ENCODE measurements around the gene SNUPN.
"Not testable (repeated sequence)": the region's sequence is repeated elsewhere in the genome, so short reads cannot be mapped to it uniquely, and the experiment has no call there.

SNUPN gene

GRCh38 chr15:75578173-75578947 lies 47.2 kb downstream of the SNUPN start:
- no peak for DNase-seq

- peak; percentile 58 for DNase-seq
Observed at GRCh38 chr15:75577401-75578172, 47.9 kb downstream of the SNUPN start.

GRCh38 chr15:75573648-75574384 lies 51.7 kb downstream of the SNUPN start:
- no peak for DNase-seq

DNA sequence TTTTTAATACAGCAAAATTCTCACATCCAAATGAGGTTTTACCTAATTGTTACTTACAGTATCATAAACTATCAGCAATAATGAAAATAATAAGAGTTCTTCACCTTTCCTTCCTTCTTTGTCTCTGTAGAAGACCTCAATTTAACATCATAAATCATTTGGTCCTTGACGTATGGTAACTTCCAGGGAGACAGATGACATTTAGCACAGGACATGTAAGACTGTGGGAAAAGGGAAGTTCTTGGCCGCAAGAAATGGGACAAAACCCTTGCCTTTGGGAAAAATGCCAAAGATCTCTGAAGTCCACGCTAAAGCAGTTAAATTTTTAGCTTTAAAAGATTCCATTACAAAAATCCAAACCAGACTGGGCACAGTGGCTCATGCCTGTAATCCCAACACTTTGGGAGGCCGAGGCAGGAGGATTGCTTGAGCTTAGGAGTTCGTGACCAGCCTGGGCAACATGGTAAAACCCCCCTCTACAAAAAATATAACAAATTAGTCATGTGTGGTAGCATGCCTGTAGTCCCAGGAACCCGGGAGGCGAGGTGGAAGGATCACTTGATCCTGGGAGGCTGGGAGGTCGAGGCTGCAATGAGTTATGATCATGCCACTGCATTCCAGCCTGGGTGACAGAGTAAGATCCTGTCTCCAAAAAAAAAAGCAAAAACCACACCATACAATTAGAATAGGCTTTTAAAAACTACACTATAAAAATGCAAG lies 55.2 kb downstream of the SNUPN start:
- DNase-seq: no peak

DNA sequence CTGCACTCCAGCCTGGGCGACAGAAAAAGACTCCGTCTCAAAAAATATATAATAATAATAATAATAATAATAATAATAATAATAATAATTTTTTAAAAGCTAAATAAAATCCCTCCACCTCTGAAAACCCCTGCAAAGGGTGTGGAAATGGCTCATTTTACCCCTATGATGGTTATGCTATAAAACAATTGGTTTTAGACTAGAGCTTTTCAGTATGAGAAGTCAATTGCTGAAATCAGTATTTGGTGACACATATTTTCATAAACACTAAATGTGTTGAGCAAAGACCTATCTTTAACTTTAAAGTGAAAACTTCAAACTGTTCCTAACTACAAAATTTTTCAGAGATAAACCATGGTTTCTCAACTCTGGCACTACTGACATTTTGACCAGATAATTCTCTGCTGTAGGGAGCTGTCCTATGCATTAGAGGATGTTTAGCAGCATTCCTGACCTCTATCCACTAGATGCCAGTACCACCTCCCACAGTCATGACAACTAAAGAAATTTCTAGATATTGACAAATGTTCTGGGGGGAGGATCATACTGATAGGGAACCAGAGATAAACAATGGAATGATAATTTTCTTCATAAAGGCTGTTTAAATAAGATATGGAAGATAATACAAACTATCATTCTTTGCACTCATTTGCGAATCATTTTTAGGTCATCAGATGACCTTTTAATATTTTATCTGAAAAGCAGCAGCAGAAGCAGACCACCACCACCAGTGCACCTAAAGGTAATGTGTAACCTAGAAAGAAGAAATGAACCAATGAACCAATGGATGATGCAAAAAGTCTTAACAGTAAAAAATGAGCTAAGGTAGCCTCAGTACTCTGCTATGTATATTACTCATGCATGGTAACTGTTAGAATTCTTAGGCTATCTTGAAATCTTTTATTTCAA lies 60.2 kb downstream of the SNUPN start:
- DNase-seq: no peak

GRCh38 chr15:75561888-75562287 lies 63.6 kb downstream of the SNUPN start:
- no peak for DNase-seq

DNA sequence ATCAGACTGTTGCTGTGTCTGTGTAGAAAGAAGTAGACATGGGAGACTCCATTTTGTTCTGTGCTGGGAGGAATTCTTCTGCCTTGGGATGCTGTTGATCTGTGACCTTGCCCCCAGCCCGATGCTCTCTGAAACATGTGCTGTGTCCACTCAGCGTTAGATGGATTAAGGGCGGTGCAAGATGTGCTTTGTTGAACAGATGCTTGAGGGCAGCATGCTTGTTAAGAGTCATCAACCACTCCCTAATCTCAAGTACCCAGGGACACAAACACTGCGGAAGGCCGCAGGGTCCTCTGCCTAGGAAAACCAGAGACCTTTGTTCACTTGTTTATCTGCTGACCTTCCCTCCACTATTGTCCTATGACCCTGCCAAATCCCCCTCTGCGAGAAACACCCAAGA lies 66.2 kb downstream of the SNUPN start:
- not testable (repeated sequence) for DNase-seq

DNA sequence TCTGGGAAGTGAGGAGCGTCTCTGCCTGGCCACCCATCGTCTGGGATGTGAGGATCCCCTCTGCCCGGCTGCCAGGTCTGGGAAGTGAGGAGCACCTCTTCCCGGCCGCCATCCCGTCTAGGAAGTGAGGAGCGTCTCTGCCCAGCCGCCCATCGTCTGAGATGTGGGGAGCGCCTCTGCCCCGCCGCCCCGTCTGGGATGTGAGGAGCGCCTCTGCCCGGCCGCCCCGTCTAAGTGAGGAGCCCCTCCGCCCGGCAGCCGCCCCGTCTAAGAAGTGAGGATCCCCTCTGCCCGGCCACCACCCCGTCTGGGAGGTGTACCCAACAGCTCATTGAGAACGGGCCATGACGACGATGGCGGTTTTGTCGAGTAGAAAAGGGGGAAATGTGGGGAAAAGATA lies 66.6 kb downstream of the SNUPN start:
- DNase-seq: not testable (repeated sequence)

- no peak for DNase-seq
Observed at GRCh38 chr15:75554717-75555116, 70.8 kb downstream of the SNUPN start.

DNA sequence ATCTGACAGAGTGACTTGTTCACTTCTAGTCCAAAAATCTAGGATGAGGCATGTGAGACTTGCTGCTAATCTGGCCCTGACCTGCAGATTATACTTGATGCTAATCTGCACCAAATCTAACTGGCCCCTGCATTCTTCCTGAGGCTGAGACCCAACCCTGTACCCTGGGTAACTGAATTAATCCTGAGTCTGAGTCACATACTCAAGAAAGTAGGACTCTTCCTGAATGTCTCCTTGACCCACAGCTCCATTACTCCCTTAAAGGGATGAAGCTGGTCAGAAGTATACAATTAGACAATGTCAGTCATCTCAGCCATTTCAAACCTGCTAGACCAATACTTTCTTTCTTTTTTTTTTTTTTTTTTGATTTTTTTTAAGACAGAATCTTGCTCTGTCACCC lies 71.9 kb downstream of the SNUPN start:
- DNase-seq: no peak

GRCh38 chr15:75551091-75551490 lies 74.4 kb downstream of the SNUPN start:
- no peak for DNase-seq
